ENCODE measurements around the gene AFAP1. TPM values are rescaled to one million over a fixed set of nuclear protein-coding genes. Genes with fewer than 3 reads are reported as not detected.

Gene AFAP1
- total RNA-seq, 1 donor from 2014 or later, result 84.9 TPM

DNA sequence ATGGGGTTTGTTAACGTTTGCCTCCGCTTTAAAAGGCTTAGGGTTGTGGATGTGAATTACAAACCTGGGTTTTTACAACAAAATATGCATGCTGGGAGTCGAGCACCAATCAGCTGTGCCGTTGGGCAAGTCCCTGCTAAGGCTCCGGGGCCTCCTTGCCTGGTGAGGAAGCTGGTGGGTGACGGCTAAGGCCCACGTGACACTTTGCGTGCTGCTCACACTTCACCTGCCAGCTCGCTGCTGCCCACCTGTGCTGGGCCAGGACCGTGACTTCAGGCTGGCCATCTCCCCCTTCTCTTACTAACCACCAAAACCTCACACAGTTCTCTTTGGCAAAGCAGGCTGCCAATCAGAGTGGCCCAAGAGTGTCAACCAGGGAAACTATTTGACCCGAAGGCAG lies 178.3 kb downstream of the AFAP1 start:
- Histone ChIP-seq H3K27ac (no peak overlapping the region), H3K9me3 (no peaks in the 10 kb centered on the region), H3K27me3 (no peaks in the 10 kb centered on the region), H3K4me3 (no peak overlapping the region), H3K36me3 (peaks cover 11 to 31% of the 10 kb centered on the region in 2 donors), H3K4me1 (no peaks in the 10 kb centered on the region)
- intact Hi-C loops (cut with DNase I), result loop anchor here (1.0 to 2.0 kb wide), 2 partner anchors 41 to 225 kb away; no protein-coding TSS in a partner anchor
- no peak for DNase-seq (ENCODE audit: low spot score in 2 of 2)
- TF ChIP-seq, protein P1, sequence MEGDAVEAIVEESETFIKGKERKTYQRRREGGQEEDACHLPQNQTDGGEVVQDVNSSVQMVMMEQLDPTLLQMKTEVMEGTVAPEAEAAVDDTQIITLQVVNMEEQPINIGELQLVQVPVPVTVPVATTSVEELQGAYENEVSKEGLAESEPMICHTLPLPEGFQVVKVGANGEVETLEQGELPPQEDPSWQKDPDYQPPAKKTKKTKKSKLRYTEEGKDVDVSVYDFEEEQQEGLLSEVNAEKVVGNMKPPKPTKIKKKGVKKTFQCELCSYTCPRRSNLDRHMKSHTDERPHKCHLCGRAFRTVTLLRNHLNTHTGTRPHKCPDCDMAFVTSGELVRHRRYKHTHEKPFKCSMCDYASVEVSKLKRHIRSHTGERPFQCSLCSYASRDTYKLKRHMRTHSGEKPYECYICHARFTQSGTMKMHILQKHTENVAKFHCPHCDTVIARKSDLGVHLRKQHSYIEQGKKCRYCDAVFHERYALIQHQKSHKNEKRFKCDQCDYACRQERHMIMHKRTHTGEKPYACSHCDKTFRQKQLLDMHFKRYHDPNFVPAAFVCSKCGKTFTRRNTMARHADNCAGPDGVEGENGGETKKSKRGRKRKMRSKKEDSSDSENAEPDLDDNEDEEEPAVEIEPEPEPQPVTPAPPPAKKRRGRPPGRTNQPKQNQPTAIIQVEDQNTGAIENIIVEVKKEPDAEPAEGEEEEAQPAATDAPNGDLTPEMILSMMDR (IDR thresholded peaks at IDR 0.05), result no peak

DNA sequence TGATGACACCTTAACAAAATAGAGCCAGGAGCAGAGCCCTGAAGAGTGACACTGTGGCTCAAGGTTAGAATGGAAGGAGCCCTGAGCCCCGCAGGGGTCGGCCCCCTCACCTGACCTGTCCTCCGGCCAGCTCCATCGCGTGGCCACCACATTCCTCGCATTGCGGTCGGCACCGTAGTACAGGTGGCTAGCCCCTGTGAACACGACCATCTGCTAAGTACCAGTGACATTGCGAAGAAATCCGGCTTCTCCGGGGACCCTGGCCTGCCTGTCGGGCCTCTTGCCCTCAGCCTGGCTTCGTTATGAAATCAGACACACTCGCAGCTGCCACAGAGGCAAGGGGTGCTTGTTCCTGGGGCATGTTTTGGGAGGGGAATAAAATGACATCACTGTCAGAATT lies 179.0 kb downstream of the AFAP1 start:
- Histone ChIP-seq H3K36me3 (peaks cover 10 to 27% of the 10 kb centered on the region in 2 donors), H3K9me3 (no peaks in the 10 kb centered on the region), H3K4me1 (no peaks in the 10 kb centered on the region), H3K4me3 (no peak overlapping the region), H3K27ac (no peak overlapping the region), H3K27me3 (no peaks in the 10 kb centered on the region)
- no peak for DNase-seq (ENCODE audit: low spot score in 2 of 2)
- intact Hi-C loops (cut with DNase I), result loop anchor here (1.0 to 2.0 kb wide), 2 partner anchors 42 to 226 kb away; no protein-coding TSS in a partner anchor
- TF ChIP-seq, protein P1 (IDR thresholded peaks at IDR 0.05), result no peak

DNA sequence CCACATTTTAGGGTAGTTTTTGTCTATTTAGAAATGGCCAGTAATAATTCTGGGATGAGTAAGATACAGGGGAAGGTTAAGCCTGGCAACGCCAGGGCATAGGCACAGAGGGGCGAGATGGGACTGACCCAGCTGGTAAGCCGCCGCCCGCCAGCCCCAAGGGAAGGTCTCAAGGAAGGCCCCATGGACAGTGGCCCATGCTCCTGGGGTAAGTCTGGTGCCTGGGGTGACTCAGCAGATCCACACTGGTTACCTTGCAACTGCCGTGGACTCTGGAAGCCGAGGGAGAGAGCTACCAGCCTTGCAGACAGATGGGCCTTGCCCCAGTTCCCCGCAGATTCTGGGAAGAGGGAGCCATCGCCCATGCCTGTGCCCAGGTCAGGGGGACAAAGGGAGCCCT lies 179.4 kb downstream of the AFAP1 start:
- no peak overlapping the region for H3K4me3 ChIP-seq
- no peak overlapping the region for H3K27ac ChIP-seq
- H3K36me3 ChIP-seq, result peaks cover 7 to 26% of the 10 kb centered on the region in 2 donors
- H3K27me3 ChIP-seq, result no peaks in the 10 kb centered on the region
- intact Hi-C loops (cut with DNase I), result loop anchor here (2.0 kb wide), 1 partner anchor 227 kb away; no protein-coding TSS in a partner anchor
- no peaks in the 10 kb centered on the region for H3K9me3 ChIP-seq
- no peak for DNase-seq (ENCODE audit: low spot score in 2 of 2)
- TF ChIP-seq, protein P1 (IDR thresholded peaks at IDR 0.05), result no peak
- H3K4me1 ChIP-seq, result no peaks in the 10 kb centered on the region

DNA sequence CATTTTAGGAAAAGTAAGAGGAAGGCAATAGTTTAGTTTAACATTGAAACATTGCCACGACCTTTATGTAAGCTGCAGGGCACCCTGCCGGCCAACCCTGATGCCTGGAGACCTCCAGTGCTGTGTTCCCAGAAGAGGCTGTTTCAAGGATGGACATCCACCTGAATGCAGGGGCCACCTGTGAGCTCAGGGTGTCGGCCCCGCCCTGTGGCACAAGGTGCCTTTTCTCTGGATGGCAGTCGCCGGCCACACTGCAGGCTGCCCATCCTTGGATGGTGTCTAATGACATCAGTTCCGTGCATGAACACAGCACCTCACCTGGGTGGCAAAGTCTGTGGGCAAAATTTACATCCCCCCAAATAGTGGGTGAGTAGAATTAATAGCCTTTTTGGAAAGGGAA lies 180.0 kb downstream of the AFAP1 start:
- TF ChIP-seq, protein P1 (IDR thresholded peaks at IDR 0.05), result no peak
- Histone ChIP-seq H3K9me3 (no peaks in the 10 kb centered on the region), H3K27ac (no peak overlapping the region), H3K4me3 (no peak overlapping the region), H3K36me3 (peaks cover 7 to 20% of the 10 kb centered on the region in 2 donors), H3K27me3 (no peaks in the 10 kb centered on the region), H3K4me1 (no peaks in the 10 kb centered on the region)
- no peak for DNase-seq (ENCODE audit: low spot score in 2 of 2)
- intact Hi-C loops (cut with DNase I), result loop anchor here (2.0 kb wide), 1 partner anchor 227 kb away; no protein-coding TSS in a partner anchor

DNA sequence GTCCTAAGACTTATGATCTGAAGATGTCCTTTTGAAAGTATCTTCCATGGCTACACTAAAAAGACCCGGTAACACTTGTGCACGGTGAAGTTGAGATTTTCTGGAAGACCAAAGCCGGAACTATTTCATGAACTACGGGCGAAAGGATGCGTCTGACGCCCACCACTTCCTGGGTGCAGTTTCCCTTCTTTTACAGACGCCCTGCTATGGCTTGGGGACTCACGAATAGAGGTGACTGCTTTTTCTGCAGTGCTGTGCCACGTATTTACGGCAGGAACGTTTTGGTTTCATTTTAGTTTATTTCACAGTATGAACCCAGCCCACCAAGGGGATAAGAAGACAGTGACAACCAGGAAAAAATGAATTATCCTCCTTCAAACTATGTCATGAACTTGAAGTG lies 180.4 kb downstream of the AFAP1 start:
- Histone ChIP-seq H3K4me3 (no peak overlapping the region), H3K27ac (no peak overlapping the region), H3K4me1 (no peaks in the 10 kb centered on the region), H3K27me3 (no peaks in the 10 kb centered on the region), H3K36me3 (peaks cover 7 to 18% of the 10 kb centered on the region in 2 donors), H3K9me3 (no peaks in the 10 kb centered on the region)
- intact Hi-C loops (cut with DNase I), result no loop called here
- no peak for DNase-seq (ENCODE audit: low spot score in 2 of 2)
- TF ChIP-seq, protein P1 (IDR thresholded peaks at IDR 0.05), result no peak

DNA sequence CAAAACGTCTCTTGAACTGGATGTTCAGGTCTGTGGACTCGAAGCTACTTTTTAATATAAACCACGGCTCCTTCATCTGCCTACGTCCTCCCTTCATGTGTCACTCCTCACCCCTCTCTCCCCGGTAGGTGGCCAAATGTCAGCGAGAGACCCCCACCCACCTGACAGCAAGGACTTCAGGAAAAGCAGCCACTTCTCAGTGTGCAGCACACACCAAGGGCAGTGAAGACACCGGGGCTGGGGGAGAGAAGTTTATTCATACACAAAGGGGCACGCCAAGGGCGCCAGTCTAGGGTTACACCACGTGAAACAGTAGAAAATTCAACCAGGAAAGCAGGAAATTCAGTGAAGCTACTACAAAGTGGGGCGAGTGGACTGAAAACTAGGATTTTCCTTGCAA lies 181.2 kb downstream of the AFAP1 start:
- intact Hi-C loops (cut with DNase I), result no loop called here

More for the DNA sequence above, 181.2 kb downstream of the AFAP1 start:
- H3K4me1 ChIP-seq, result no peaks in the 10 kb centered on the region
- H3K27ac ChIP-seq, result no peak overlapping the region
- no peak for DNase-seq (ENCODE audit: low spot score in 2 of 2)
- TF ChIP-seq, protein P1 (IDR thresholded peaks at IDR 0.05), result no peak
- H3K4me3 ChIP-seq, result no peak overlapping the region
- H3K36me3 ChIP-seq, result peaks cover 7 to 14% of the 10 kb centered on the region in 2 donors
- H3K27me3 ChIP-seq, result no peaks in the 10 kb centered on the region
- H3K9me3 ChIP-seq, result no peaks in the 10 kb centered on the region
